SU-DHL-6 (cell line): Measurements from ENCODE around the gene USP6NL.

Experiments used
- H2AFZ ChIP-seq: fragments of 200-600 bp; sonication (generic); 2 replicates; pipeline ENCODE4 v1.6.1; 2014; ENCODE audit warnings: low read depth, mild to moderate bottlenecking, moderate library complexity, mixed read lengths, antibody characterized with exemption, low read length; ENCODE audit not compliant: severe bottlenecking
- H3F3A ChIP-seq: fragments of 200-600 bp; shearing (Covaris generic); 2 replicates; pipeline ENCODE4 v1.6.0; 2016; ENCODE audit warnings: antibody characterized with exemption, mild to moderate bottlenecking; ENCODE audit not compliant: insufficient read depth
- H3K27ac ChIP-seq: fragments of 200-600 bp; sonication (generic); 2 replicates; pipeline ENCODE4 v1.5.1; 2016; ENCODE audit warnings: low read depth, mild to moderate bottlenecking, low read length, moderate library complexity, mixed read lengths
- H3K27me3 ChIP-seq: fragments of 200-600 bp; sonication (generic), shearing (Covaris generic); 2 replicates; pipeline ENCODE4 v1.6.0; 2014; ENCODE audit warnings: mild to moderate bottlenecking, low read length
- H3K36me3 ChIP-seq: fragments of 200-600 bp; sonication (generic); 2 replicates; pipeline ENCODE4 v1.6.1; 2014; ENCODE audit warnings: mild to moderate bottlenecking, low read length, mixed read lengths
- H3K4me2 ChIP-seq: fragments of 300-600, 200-600 bp; shearing (Covaris generic), sonication (generic); 2 replicates; pipeline ENCODE4 v1.6.0; 2014; ENCODE audit warnings: low read length, low read depth, mild to moderate bottlenecking; ENCODE audit not compliant: poor library complexity, severe bottlenecking
- H3K4me3 ChIP-seq: fragments of 200-600 bp; sonication (generic); 2 replicates; pipeline ENCODE4 v1.5.1; 2014; ENCODE audit warnings: antibody characterized with exemption, low read length, mild to moderate bottlenecking, mixed read lengths; ENCODE audit not compliant: insufficient read depth, poor library complexity, severe bottlenecking
- H3K79me2 ChIP-seq: fragments of 200-600 bp; sonication (generic); 2 replicates; pipeline ENCODE4 v1.6.1; 2014; ENCODE audit warnings: mild to moderate bottlenecking, low read length, moderate library complexity; ENCODE audit not compliant: insufficient read depth
- H3K9ac ChIP-seq: fragments of 200-600 bp; sonication (generic); 2 replicates; pipeline ENCODE4 v1.7.0; 2014; ENCODE audit warnings: mild to moderate bottlenecking, low read length
- H3K9me2 ChIP-seq: fragments of 200-600 bp; sonication (generic); replicated peaks from 2 replicates; pipeline ENCODE4 v1.6.1; 2014; ENCODE audit warnings: low read length; ENCODE audit not compliant: insufficient read depth
- H3K9me3 ChIP-seq: fragments of 200-600 bp; sonication (generic); 2 replicates; pipeline ENCODE4 v1.6.1; 2014; ENCODE audit warnings: low read length, mixed read lengths; ENCODE audit not compliant: insufficient read depth
- H4K20me1 ChIP-seq: fragments of 200-600 bp; sonication (generic); 2 replicates; pipeline ENCODE4 v1.6.1; 2014; ENCODE audit warnings: low read depth, mild to moderate bottlenecking, antibody characterized with exemption, low read length, moderate library complexity, mixed read lengths
- EZH2phosphoT487 ChIP-seq: fragments of 200-600 bp; sonication (generic), shearing (Covaris generic); conservative IDR thresholded peaks from 2 replicates; pipeline ENCODE4 v1.6.1; 2018; ENCODE audit warnings: mild to moderate bottlenecking, antibody characterized with exemption, low read length, moderate library complexity, mixed read lengths
- TF ChIP-seq, protein P1 (sequence below): fragments of 200-600 bp; sonication (generic); IDR thresholded peaks from one replicate; pipeline ENCODE4 v1.5.1; 2017; ENCODE audit warnings: antibody characterized with exemption, mild to moderate bottlenecking, low read length, moderate library complexity; ENCODE audit not compliant: insufficient read depth, poor library complexity, severe bottlenecking

USP6NL gene

DNA sequence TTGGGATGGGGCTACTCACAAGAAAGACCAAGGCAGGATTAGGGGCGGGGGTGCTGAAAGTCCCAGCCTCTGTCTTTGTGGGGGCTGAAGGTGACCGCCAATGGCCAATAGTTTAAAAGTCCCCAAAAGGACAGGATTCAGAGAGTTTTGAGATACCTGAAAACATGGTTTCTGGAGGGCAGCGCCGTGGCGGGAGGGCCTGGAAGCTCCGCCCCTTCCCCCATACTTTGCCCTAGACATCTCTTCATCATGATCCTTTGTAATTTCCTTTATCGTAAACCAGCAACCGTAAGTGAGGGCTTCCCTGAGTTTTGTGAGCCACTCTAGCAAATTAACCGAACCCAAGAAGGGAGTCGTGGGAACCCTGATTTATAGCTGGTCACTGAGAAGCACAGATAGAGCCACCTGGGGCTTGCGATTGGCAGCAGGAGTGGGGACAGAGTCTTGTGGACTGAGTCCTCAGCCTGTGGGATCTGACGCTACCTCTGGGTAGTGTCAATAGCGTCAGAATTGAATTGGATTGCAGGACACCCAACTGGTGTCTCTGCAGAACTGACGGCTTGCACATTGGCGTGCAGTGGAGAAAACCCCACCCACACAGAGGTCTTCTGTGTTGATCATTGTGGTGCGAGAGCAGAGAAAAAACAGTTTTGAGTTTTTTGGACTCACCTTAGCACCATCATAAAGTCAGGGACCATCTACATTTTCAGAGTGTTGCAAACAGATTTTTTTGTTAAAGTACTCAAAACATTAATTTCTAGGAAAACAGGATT is 169.3 kb downstream of the USP6NL start:
- no peak overlapping the region for H3K27ac ChIP-seq
- H3K9me3 ChIP-seq, result no peaks in the 10 kb centered on the region
- no peaks in the 10 kb centered on the region for H3K36me3 ChIP-seq
- H3K9me2 ChIP-seq, result no peaks in the 10 kb centered on the region
- no peak overlapping the region for H3K4me3 ChIP-seq
- no peaks in the 10 kb centered on the region for H3F3A ChIP-seq
- no peaks in the 10 kb centered on the region for H3K27me3 ChIP-seq
- no peak overlapping the region for H2AFZ ChIP-seq
- no peaks in the 10 kb centered on the region for H3K79me2 ChIP-seq
- no peaks in the 10 kb centered on the region for H4K20me1 ChIP-seq
- H3K4me2 ChIP-seq, result no peak overlapping the region
- TF ChIP-seq, protein P1, sequence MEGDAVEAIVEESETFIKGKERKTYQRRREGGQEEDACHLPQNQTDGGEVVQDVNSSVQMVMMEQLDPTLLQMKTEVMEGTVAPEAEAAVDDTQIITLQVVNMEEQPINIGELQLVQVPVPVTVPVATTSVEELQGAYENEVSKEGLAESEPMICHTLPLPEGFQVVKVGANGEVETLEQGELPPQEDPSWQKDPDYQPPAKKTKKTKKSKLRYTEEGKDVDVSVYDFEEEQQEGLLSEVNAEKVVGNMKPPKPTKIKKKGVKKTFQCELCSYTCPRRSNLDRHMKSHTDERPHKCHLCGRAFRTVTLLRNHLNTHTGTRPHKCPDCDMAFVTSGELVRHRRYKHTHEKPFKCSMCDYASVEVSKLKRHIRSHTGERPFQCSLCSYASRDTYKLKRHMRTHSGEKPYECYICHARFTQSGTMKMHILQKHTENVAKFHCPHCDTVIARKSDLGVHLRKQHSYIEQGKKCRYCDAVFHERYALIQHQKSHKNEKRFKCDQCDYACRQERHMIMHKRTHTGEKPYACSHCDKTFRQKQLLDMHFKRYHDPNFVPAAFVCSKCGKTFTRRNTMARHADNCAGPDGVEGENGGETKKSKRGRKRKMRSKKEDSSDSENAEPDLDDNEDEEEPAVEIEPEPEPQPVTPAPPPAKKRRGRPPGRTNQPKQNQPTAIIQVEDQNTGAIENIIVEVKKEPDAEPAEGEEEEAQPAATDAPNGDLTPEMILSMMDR, result no peak
- no peak for TF ChIP-seq EZH2phosphoT487
- no peak overlapping the region for H3K9ac ChIP-seq

DNA sequence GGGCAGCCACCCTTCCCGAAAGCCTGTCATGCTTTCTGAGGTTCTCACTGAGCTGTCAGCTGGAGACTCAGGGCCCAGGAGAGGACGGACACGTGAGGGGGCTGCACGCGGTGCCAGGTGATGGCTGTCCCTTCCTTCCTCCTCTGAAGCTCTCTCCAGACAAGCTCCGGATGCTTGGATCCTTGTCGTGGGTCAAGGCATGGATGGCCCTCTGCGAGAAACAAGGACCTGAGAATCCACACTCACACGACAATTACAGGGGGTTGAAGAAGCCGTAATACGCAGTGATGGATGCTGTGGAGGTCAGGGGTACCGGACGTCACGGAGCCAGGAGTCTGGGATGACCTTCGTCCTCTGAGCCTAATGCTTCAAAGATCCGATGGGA is 170.3 kb downstream of the USP6NL start:
- H3K9me2 ChIP-seq, result no peaks in the 10 kb centered on the region
- H3K4me2 ChIP-seq, result no peak overlapping the region
- H3K36me3 ChIP-seq, result no peaks in the 10 kb centered on the region
- H3K4me3 ChIP-seq, result no peak overlapping the region
- H3K9me3 ChIP-seq, result no peaks in the 10 kb centered on the region
- no peak overlapping the region for H3K9ac ChIP-seq
- H3F3A ChIP-seq, result no peaks in the 10 kb centered on the region
- TF ChIP-seq, protein P1, result no peak
- TF ChIP-seq EZH2phosphoT487, result no peak
- no peaks in the 10 kb centered on the region for H3K79me2 ChIP-seq
- no peak overlapping the region for H3K27ac ChIP-seq
- no peaks in the 10 kb centered on the region for H3K27me3 ChIP-seq
- H4K20me1 ChIP-seq, result no peaks in the 10 kb centered on the region
- no peak overlapping the region for H2AFZ ChIP-seq

DNA sequence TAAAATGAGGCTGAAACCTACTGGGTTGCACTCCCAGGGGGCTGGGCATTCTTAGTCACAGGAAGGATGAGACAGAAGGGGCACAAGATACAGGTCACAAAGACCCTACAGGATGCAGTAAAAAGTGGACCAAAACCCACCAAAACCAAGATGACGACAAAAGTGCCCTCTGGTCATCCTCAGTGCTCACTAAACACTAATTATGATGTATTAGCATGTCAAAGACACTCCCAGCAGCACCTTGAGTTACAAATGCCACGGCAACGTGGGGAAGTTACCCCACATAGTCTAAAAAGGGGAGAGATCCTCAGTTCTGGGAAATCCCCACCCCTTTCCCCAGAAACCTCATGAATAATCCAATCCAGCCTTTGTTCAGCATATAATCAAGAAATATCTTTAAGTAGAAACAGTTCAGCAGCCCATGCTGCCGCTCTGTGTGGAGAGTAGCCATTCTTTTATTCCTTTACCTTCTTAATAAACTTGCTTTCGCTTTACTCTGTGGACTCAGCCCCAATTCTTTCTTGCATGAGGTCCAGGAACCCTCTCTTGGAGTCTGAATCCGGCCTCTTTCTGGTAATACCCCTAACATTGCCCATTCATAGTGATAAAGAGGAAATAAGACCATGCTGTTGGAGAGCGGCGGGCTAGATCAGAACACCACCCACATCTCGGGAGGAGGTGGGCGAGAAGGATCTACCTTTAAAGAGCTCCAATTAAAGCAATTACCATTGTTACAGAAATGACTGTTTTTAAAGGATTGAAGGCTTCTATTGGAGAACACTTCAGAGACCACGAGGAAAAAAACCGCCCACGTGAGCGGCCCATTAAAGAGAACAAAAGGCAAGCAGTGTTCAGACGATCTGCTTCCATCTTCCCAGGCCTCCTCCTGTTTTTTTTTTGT is 170.9 kb downstream of the USP6NL start:
- H3K9ac ChIP-seq, result no peak overlapping the region
- no peak overlapping the region for H3K4me2 ChIP-seq
- no peak overlapping the region for H3K27ac ChIP-seq
- H3K27me3 ChIP-seq, result no peaks in the 10 kb centered on the region
- H3K36me3 ChIP-seq, result no peaks in the 10 kb centered on the region
- H3K9me2 ChIP-seq, result no peaks in the 10 kb centered on the region
- H3F3A ChIP-seq, result no peaks in the 10 kb centered on the region
- no peak overlapping the region for H2AFZ ChIP-seq
- no peaks in the 10 kb centered on the region for H3K9me3 ChIP-seq
- no peak overlapping the region for H3K4me3 ChIP-seq
- no peaks in the 10 kb centered on the region for H4K20me1 ChIP-seq
- no peak for TF ChIP-seq EZH2phosphoT487
- TF ChIP-seq, protein P1, result no peak
- no peaks in the 10 kb centered on the region for H3K79me2 ChIP-seq
